Fibroblast of mammary gland (primary cell): ENCODE results near the gene GLT6D1.
"Not testable (repeated sequence)": the region's sequence is repeated elsewhere in the genome, so short reads cannot be mapped to it uniquely, and the experiment has no call there.

ENCODE experiments used
- DNase-seq: peaks from one replicate; pipeline ENCODE4 v3.0.0-alpha.2; 2010; ENCODE audit warnings: low read depth
- H3K4me3 ChIP-seq: 2 replicates; pipeline ENCODE4 v1.5.1; 2011; ENCODE audit warnings: low read depth, mild to moderate bottlenecking, low read length, moderate library complexity; ENCODE audit not compliant: control insufficient read depth
- CTCF ChIP-seq: conservative IDR thresholded peaks from 2 replicates; pipeline ENCODE4 v1.5.1; 2011; ENCODE audit warnings: low read depth, low read length, inconsistent platforms; ENCODE audit not compliant: control insufficient read depth, insufficient read depth

GLT6D1 gene

GRCh38 chr9:135678236-135679017 lies 39.1 kb upstream of the GLT6D1 start:
- no peak for DNase-seq
- no peak for TF ChIP-seq CTCF
- H3K4me3 ChIP-seq, result no peak overlapping the region

GRCh38 chr9:135677641-135678168 lies 38.4 kb upstream of the GLT6D1 start:
- no peak for TF ChIP-seq CTCF
- H3K4me3 ChIP-seq, result no peak overlapping the region
- DNase-seq, result no peak

- H3K4me3 ChIP-seq, result no peak overlapping the region
- no peak for TF ChIP-seq CTCF
- DNase-seq, result no peak
Measured at GRCh38 chr9:135676891-135677290, 37.6 kb upstream of the GLT6D1 start.

GRCh38 chr9:135674977-135675376 lies 35.6 kb upstream of the GLT6D1 start:
- DNase-seq, result no peak
- TF ChIP-seq CTCF, result no peak
- H3K4me3 ChIP-seq, result no peak overlapping the region

GRCh38 chr9:135673941-135674340 lies 34.6 kb upstream of the GLT6D1 start:
- H3K4me3 ChIP-seq, result no peak overlapping the region
- DNase-seq, result no peak
- no peak for TF ChIP-seq CTCF

- H3K4me3 ChIP-seq, result not testable (repeated sequence)
Measured at GRCh38 chr9:135672786-135673185, 33.4 kb upstream of the GLT6D1 start.

GRCh38 chr9:135671591-135672041 lies 32.3 kb upstream of the GLT6D1 start:
- DNase-seq, result no peak

More at GRCh38 chr9:135672786-135673185, 33.4 kb upstream of the GLT6D1 start:
- not testable (repeated sequence) for DNase-seq

More at GRCh38 chr9:135671591-135672041, 32.3 kb upstream of the GLT6D1 start:
- H3K4me3 ChIP-seq, result no peak overlapping the region
- TF ChIP-seq CTCF, result no peak
